HEK293 (cell line): ENCODE measurements around the gene POLR1D.

ENCODE experiments used
- CTCF ChIA-PET: fragments of 350-600 bp; formaldehyde crosslinking; extraction: SDS; loops from one replicate; lab custom pipeline; 2021; ENCODE audit warnings: antibody characterized with exemption; lab: Yijun Ruan, JAX
- POLR2A ChIA-PET: fragments of 300-600 bp; formaldehyde crosslinking; extraction: SDS; loops from one replicate; lab custom pipeline; 2020; ENCODE audit warnings: antibody characterized with exemption, inconsistent platforms; lab: Yijun Ruan, JAX
- H3K27ac ChIP-seq: fragments of 200-500 bp; sonication (Bioruptor generic); 2 replicates; pipeline ENCODE4 v1.5.1; 2014; ENCODE audit warnings: low read depth, low read length, control low read depth, inconsistent platforms; ENCODE audit errors: extremely low read depth
- H3K36me3 ChIP-seq, 2 experiments: fragments of 200-500 bp in 1 of 2; sonication (Bioruptor generic) in 1 of 2; 1 replicate in 1 of 2; 2 replicates in 1 of 2; pipeline ENCODE4 v1.5.1; 2014 to 2017; ENCODE audit warnings: inconsistent platforms in 2 of 2, low read length in 2 of 2; ENCODE audit not compliant: control insufficient read depth in 2 of 2, insufficient read depth in 1 of 2
- H3K4me1 ChIP-seq: fragments of 200-500 bp; sonication (Bioruptor generic); 2 replicates; pipeline ENCODE4 v1.5.1; 2014; ENCODE audit warnings: mild to moderate bottlenecking, low read length, inconsistent platforms; ENCODE audit not compliant: control insufficient read depth, insufficient read depth
- H3K4me3 ChIP-seq: 2 replicates; pipeline ENCODE4 v1.5.1; 2011; ENCODE audit warnings: low read depth, mild to moderate bottlenecking, control low read depth, low read length, moderate library complexity
- H3K9me3 ChIP-seq: fragments of 200-500 bp; sonication (Bioruptor generic); 2 replicates; pipeline ENCODE4 v1.5.1; 2014; ENCODE audit warnings: low read depth, low read length, inconsistent platforms; ENCODE audit not compliant: control insufficient read depth, insufficient read depth
- BCL11A ChIP-seq: fragments of 450-650 bp; formaldehyde crosslinking; IDR thresholded peaks from 2 replicates; pipeline ENCODE4 v1.5.1; 2016; ENCODE audit warnings: low read depth, missing biosample characterization, missing genetic modification characterization
- GLI2 ChIP-seq: fragments of 450-650 bp; formaldehyde crosslinking; IDR thresholded peaks from 2 replicates; pipeline ENCODE4; 2017; ENCODE audit warnings: missing biosample characterization, missing genetic modification characterization, low read depth, borderline replicate concordance
- HOXC10 ChIP-seq: sonication (generic); formaldehyde crosslinking; IDR thresholded peaks from 2 replicates; pipeline ENCODE4 v1.8.1; 2023; ENCODE audit warnings: mild to moderate bottlenecking, missing genetic modification reagents
- KLF8 ChIP-seq: fragments of 450-650 bp; formaldehyde crosslinking; IDR thresholded peaks from 2 replicates; pipeline ENCODE4 v1.5.1; 2016; ENCODE audit warnings: missing biosample characterization, missing genetic modification characterization
- KLF9 ChIP-seq: fragments of 450-650 bp; formaldehyde crosslinking; IDR thresholded peaks from 2 replicates; pipeline ENCODE4 v1.5.1; 2016; ENCODE audit warnings: missing biosample characterization, missing genetic modification characterization, low read depth
- SP7 ChIP-seq: fragments of 450-650 bp; formaldehyde crosslinking; IDR thresholded peaks from 2 replicates; pipeline ENCODE4 v1.5.1; 2016; ENCODE audit warnings: missing biosample characterization, missing genetic modification characterization
- ZBTB21 ChIP-seq: fragments of 450-650 bp; formaldehyde crosslinking; IDR thresholded peaks from 2 replicates; pipeline ENCODE4 v1.5.1; 2017; ENCODE audit warnings: missing biosample characterization, missing genetic modification characterization
- ZBTB8A ChIP-seq: fragments of 450-650 bp; formaldehyde crosslinking; IDR thresholded peaks from 2 replicates; pipeline ENCODE4 v1.5.1; 2016; ENCODE audit warnings: missing biosample characterization, missing genetic modification characterization
- ZNF140 ChIP-seq: fragments of 450-650 bp; formaldehyde crosslinking; IDR thresholded peaks from 2 replicates; pipeline ENCODE4 v1.5.1; 2016; ENCODE audit warnings: missing biosample characterization, missing genetic modification characterization
- ZNF157 ChIP-seq: fragments of 450-650 bp; formaldehyde crosslinking; IDR thresholded peaks from 2 replicates; pipeline ENCODE4 v1.5.1; 2016; ENCODE audit warnings: missing biosample characterization, missing genetic modification characterization
- ZNF274 ChIP-seq, 2 experiments: fragments of 200-500 bp in 1 of 2; fragments of 450-650 bp in 1 of 2; sonication (Bioruptor generic) in 1 of 2; formaldehyde crosslinking in 1 of 2; IDR thresholded peaks; 2 replicates each; pipeline versions ENCODE4 v1.5.1 to v1.6.1; 2014 to 2016; ENCODE audit warnings: borderline replicate concordance in 1 of 2, inconsistent platforms in 1 of 2, low read length in 1 of 2, missing biosample characterization in 1 of 2, missing genetic modification characterization in 1 of 2
- ZNF37A ChIP-seq: fragments of 450-650 bp; IDR thresholded peaks from 2 replicates; pipeline ENCODE4 v1.5.1; 2018; ENCODE audit warnings: missing biosample characterization, missing genetic modification characterization
- ZNF404 ChIP-seq: fragments of 450-650 bp; formaldehyde crosslinking; IDR thresholded peaks from 2 replicates; pipeline ENCODE4 v1.5.1; 2017; ENCODE audit warnings: missing biosample characterization, missing genetic modification characterization
- ZNF558 ChIP-seq: fragments of 450-650 bp; formaldehyde crosslinking; IDR thresholded peaks from 2 replicates; pipeline ENCODE4 v1.5.1; 2016; ENCODE audit warnings: missing biosample characterization, missing genetic modification characterization
- ZNF776 ChIP-seq: fragments of 450-650 bp; formaldehyde crosslinking; IDR thresholded peaks from 2 replicates; pipeline ENCODE4 v1.5.0; 2017; ENCODE audit warnings: missing biosample characterization, missing genetic modification characterization, borderline replicate concordance
- TF ChIP-seq, protein P1 (sequence below): sonication (generic); formaldehyde crosslinking; IDR thresholded peaks from 2 replicates; pipeline ENCODE4 v1.8.1; 2022; ENCODE audit warnings: mild to moderate bottlenecking, moderate library complexity, missing genetic modification reagents
- TF ChIP-seq, protein P2 (sequence below): fragments of 450-650 bp; IDR thresholded peaks from 2 replicates; pipeline ENCODE4 v1.5.1; 2018; ENCODE audit warnings: missing biosample characterization, mild to moderate bottlenecking, missing genetic modification characterization
- TF ChIP-seq, protein P3 (sequence below): fragments of 450-650 bp; formaldehyde crosslinking; IDR thresholded peaks from 2 replicates; pipeline ENCODE4 v1.5.1; 2016; ENCODE audit warnings: missing biosample characterization, missing genetic modification characterization
- TF ChIP-seq, protein P4 (sequence below): fragments of 450-650 bp; formaldehyde crosslinking; IDR thresholded peaks from 2 replicates; pipeline ENCODE4 v1.5.1; 2016; ENCODE audit warnings: missing biosample characterization, missing genetic modification characterization

POLR1D gene

DNA sequence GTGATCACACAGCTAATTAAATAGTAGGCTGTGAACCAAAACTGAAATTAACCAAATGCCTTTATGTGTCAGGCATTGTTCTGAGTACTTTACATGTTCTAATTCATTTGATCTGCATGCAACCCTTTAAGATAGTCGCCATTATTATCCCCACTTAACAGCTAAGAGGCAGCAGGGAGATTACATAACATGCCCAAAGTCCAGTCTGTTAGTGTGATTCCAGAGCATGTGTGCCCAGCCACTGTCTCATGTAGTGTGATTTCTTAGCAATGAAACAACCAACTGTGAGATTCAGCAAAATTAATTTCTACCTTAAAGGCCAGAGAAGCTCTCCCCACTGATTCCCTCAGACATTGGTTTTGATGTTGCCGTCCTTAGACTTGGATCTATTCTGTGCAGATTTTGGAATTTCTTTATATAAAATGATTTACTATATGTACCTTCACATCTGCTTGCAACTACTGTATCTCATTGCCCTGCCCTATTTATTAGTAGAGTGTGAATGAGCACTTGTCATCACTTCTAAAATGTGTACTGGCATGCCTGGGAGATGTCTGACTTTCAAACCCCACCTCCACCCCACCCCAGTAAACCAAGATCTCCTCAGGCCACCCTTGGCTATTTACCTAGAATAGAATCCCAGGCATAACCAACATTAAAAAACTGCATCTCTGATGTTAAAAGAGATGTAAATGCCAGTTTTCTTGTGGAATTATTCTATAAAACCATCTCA, 41.2 kb downstream of the POLR1D start:
- no peak overlapping the region for H3K4me3 ChIP-seq
- H3K27ac ChIP-seq: no peak overlapping the region
- H3K36me3 ChIP-seq: peaks cover 0 to 19% of the 10 kb centered on the region in 2 experiments; a peak in 1 of 3 replicates
- H3K4me1 ChIP-seq: no peaks in the 10 kb centered on the region
- no peak for TF ChIP-seq HOXC10 (CRISPR knock-in tag)
- no peak for TF ChIP-seq ZNF157 (tag by site-specific recombination)
- no peak for TF ChIP-seq ZNF274 (IDR thresholded peaks at IDR 0.05; ENCODE audit: low read length)
- TF ChIP-seq ZNF274 (tag by site-specific recombination; IDR thresholded peaks at IDR 0.05; ENCODE audit: borderline replicate concordance): no peak
- no peak for TF ChIP-seq BCL11A (tag by site-specific recombination)
- no peak for TF ChIP-seq ZNF776 (tag by site-specific recombination)
- TF ChIP-seq ZBTB21: no peak
- TF ChIP-seq, protein P1, sequence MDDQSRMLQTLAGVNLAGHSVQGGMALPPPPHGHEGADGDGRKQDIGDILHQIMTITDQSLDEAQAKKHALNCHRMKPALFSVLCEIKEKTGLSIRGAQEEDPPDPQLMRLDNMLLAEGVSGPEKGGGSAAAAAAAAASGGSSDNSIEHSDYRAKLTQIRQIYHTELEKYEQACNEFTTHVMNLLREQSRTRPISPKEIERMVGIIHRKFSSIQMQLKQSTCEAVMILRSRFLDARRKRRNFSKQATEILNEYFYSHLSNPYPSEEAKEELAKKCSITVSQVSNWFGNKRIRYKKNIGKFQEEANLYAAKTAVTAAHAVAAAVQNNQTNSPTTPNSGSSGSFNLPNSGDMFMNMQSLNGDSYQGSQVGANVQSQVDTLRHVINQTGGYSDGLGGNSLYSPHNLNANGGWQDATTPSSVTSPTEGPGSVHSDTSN (CRISPR knock-in tag): no peak
- no peak for TF ChIP-seq KLF9
- TF ChIP-seq ZNF140: no peak
- TF ChIP-seq GLI2 (tag by site-specific recombination): no peak
- no peak for TF ChIP-seq ZNF37A (tag by site-specific recombination)
- no peak for TF ChIP-seq SP7
- no peak for TF ChIP-seq KLF8 (tag by site-specific recombination)
- TF ChIP-seq ZNF558: no peak
- TF ChIP-seq, protein P2, sequence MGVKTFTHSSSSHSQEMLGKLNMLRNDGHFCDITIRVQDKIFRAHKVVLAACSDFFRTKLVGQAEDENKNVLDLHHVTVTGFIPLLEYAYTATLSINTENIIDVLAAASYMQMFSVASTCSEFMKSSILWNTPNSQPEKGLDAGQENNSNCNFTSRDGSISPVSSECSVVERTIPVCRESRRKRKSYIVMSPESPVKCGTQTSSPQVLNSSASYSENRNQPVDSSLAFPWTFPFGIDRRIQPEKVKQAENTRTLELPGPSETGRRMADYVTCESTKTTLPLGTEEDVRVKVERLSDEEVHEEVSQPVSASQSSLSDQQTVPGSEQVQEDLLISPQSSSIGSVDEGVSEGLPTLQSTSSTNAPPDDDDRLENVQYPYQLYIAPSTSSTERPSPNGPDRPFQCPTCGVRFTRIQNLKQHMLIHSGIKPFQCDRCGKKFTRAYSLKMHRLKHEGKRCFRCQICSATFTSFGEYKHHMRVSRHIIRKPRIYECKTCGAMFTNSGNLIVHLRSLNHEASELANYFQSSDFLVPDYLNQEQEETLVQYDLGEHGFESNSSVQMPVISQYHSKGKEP (tag by site-specific recombination): no peak
- no peak for TF ChIP-seq ZNF404 (tag by site-specific recombination)
- TF ChIP-seq, protein P3, sequence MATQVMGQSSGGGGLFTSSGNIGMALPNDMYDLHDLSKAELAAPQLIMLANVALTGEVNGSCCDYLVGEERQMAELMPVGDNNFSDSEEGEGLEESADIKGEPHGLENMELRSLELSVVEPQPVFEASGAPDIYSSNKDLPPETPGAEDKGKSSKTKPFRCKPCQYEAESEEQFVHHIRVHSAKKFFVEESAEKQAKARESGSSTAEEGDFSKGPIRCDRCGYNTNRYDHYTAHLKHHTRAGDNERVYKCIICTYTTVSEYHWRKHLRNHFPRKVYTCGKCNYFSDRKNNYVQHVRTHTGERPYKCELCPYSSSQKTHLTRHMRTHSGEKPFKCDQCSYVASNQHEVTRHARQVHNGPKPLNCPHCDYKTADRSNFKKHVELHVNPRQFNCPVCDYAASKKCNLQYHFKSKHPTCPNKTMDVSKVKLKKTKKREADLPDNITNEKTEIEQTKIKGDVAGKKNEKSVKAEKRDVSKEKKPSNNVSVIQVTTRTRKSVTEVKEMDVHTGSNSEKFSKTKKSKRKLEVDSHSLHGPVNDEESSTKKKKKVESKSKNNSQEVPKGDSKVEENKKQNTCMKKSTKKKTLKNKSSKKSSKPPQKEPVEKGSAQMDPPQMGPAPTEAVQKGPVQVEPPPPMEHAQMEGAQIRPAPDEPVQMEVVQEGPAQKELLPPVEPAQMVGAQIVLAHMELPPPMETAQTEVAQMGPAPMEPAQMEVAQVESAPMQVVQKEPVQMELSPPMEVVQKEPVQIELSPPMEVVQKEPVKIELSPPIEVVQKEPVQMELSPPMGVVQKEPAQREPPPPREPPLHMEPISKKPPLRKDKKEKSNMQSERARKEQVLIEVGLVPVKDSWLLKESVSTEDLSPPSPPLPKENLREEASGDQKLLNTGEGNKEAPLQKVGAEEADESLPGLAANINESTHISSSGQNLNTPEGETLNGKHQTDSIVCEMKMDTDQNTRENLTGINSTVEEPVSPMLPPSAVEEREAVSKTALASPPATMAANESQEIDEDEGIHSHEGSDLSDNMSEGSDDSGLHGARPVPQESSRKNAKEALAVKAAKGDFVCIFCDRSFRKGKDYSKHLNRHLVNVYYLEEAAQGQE (tag by site-specific recombination): no peak
- no peaks in the 10 kb centered on the region for H3K9me3 ChIP-seq
- CTCF ChIA-PET: no interaction called here
- POLR2A ChIA-PET: no interaction called here

DNA sequence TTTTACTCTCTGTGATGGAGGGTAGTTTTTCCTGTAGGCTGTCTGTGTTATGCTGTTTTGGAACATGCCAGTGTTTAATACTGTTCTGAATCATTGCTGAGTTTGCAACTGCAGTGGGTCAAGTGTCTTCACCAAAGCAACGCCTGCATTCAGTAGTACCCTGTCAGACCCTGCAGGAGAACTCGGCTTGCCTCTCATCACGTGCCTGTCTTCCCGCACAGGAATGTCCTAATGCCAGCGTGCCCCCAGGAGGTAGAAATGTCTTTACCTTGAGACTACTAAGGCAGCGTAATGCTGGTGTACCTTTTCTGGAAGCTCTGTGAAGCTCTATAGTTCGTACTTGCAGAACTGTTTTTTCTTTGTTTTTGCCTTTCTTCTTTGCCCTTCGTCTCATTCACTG, 42.3 kb downstream of the POLR1D start:
- CTCF ChIA-PET: interaction anchor here (0.8 to 2.6 kb wide), 2 partner anchors 162 to 200 kb away, joined by 4 to 10 read pairs; no protein-coding TSS in a partner anchor
- H3K36me3 ChIP-seq: peaks cover 0 to 19% of the 10 kb centered on the region in 2 experiments; a peak in 1 of 3 replicates
- POLR2A ChIA-PET: no interaction called here

More for the DNA sequence above, 42.3 kb downstream of the POLR1D start:
- Histone ChIP-seq H3K27ac (no peak overlapping the region), H3K4me3 (no peak overlapping the region), H3K4me1 (no peaks in the 10 kb centered on the region), H3K9me3 (no peaks in the 10 kb centered on the region)
- TF ChIP-seq ZBTB8A: no peak
- TF ChIP-seq, protein P4, sequence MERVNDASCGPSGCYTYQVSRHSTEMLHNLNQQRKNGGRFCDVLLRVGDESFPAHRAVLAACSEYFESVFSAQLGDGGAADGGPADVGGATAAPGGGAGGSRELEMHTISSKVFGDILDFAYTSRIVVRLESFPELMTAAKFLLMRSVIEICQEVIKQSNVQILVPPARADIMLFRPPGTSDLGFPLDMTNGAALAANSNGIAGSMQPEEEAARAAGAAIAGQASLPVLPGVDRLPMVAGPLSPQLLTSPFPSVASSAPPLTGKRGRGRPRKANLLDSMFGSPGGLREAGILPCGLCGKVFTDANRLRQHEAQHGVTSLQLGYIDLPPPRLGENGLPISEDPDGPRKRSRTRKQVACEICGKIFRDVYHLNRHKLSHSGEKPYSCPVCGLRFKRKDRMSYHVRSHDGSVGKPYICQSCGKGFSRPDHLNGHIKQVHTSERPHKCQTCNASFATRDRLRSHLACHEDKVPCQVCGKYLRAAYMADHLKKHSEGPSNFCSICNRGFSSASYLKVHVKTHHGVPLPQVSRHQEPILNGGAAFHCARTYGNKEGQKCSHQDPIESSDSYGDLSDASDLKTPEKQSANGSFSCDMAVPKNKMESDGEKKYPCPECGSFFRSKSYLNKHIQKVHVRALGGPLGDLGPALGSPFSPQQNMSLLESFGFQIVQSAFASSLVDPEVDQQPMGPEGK (tag by site-specific recombination): no peak
